Measurements from ENCODE around the gene SMU1.
A peak's percentile ranks its signal among the peaks of the same experiment; 100 is the strongest.

Gene SMU1

GRCh38 chr9:33076046-33077004, at the start of gene SMU1:
Gene SMU1 (minus strand): TSS chr9:33076674. CDS start chr9:33076608, 66 bp downstream.
- CTCF ChIA-PET: no interaction called here
- no peak for TF ChIP-seq NFRKB (IDR thresholded peaks at IDR 0.05)
- TF ChIP-seq PKNOX1 (IDR thresholded peaks at IDR 0.05): peak; percentile 88
- TF ChIP-seq CTBP1 (IDR thresholded peaks at IDR 0.05; ENCODE audit: borderline replicate concordance): no peak
- TF ChIP-seq L3MBTL2 (conservative IDR thresholded peaks at IDR 0.05): peak; percentile 58
- peak; percentile 96 for DNase-seq (ENCODE audit: extremely low spot score)
- POLR2A ChIA-PET: interaction anchor here (0.8 to 1.8 kb wide), 4 partner anchors 9 to 75 kb away, joined by 3 to 11 read pairs (median 6); partner anchors contain the start of gene DNAJA1

DNA sequence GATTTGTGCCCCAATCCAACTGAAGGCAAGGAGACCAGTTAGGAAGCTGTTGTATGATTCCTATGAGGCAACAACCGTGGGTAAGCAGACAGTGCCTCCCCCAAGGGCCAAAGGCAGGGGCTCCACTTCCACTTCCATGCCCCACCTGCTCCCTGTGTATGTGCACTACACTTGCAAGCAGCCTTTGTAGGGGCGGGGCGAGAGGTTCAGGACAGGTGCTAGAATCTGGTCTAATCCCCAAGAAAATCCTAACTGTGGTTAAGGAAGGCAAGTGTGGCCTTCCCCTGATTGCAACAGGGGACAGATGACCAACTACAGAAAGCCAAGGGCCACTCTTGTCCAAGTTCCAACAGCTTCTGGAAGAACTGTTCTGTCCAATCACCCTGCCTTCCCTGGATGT, 49.0 kb upstream of the SMU1 start:
- ChIA-PET POLR2A (no interaction called here), CTCF (no interaction called here)
- DNase-seq (ENCODE audit: extremely low spot score): no peak
- TF ChIP-seq CTBP1 (IDR thresholded peaks at IDR 0.05; ENCODE audit: borderline replicate concordance) (no peak), ZNF384 (IDR thresholded peaks at IDR 0.05) (no peak), FOXK2 (IDR thresholded peaks at IDR 0.05) (no peak), ARNT (IDR thresholded peaks at IDR 0.05) (no peak), BHLHE40 (IDR thresholded peaks at IDR 0.05; ENCODE audit: borderline replicate concordance) (no peak), LEF1 (IDR thresholded peaks at IDR 0.05; ENCODE audit: borderline replicate concordance) (no peak), HDGF (IDR thresholded peaks at IDR 0.05; ENCODE audit: borderline replicate concordance) (no peak), PKNOX1 (IDR thresholded peaks at IDR 0.05) (no peak), SP1 (IDR thresholded peaks at IDR 0.05) (no peak), FOXA1 (IDR thresholded peaks at IDR 0.05) (no peak), NFRKB (IDR thresholded peaks at IDR 0.05) (no peak)

GRCh38 chr9:33124751-33125381, 48.4 kb upstream of the SMU1 start:
- ChIA-PET CTCF (no interaction called here), POLR2A (no interaction called here)
- no peak for TF ChIP-seq TARDBP (IDR thresholded peaks at IDR 0.05)
- DNase-seq (ENCODE audit: extremely low spot score): no peak

- DNase-seq (ENCODE audit: extremely low spot score): no peak
- CTCF ChIA-PET: no interaction called here
- POLR2A ChIA-PET: no interaction called here
- TF ChIP-seq NFRKB (IDR thresholded peaks at IDR 0.05): no peak
- TF ChIP-seq CTBP1 (IDR thresholded peaks at IDR 0.05; ENCODE audit: borderline replicate concordance): no peak
- TF ChIP-seq HDGF (IDR thresholded peaks at IDR 0.05; ENCODE audit: borderline replicate concordance): no peak
- TF ChIP-seq ZNF384 (IDR thresholded peaks at IDR 0.05): no peak
- no peak for TF ChIP-seq ELF4 (IDR thresholded peaks at IDR 0.05)
- TF ChIP-seq L3MBTL2 (conservative IDR thresholded peaks at IDR 0.05): no peak
- TF ChIP-seq FOXA1 (IDR thresholded peaks at IDR 0.05): no peak
- no peak for TF ChIP-seq BHLHE40 (IDR thresholded peaks at IDR 0.05; ENCODE audit: borderline replicate concordance)
- no peak for TF ChIP-seq LEF1 (IDR thresholded peaks at IDR 0.05; ENCODE audit: borderline replicate concordance)
- no peak for TF ChIP-seq PKNOX1 (IDR thresholded peaks at IDR 0.05)
- no peak for TF ChIP-seq SP1 (IDR thresholded peaks at IDR 0.05)
- TF ChIP-seq ARNT (IDR thresholded peaks at IDR 0.05): no peak
- TF ChIP-seq SUZ12 (IDR thresholded peaks at IDR 0.05): no peak
- no peak for TF ChIP-seq FOXK2 (IDR thresholded peaks at IDR 0.05)
- TF ChIP-seq FOXM1 (IDR thresholded peaks at IDR 0.05; ENCODE audit: borderline replicate concordance): no peak
- no peak for TF ChIP-seq TARDBP (IDR thresholded peaks at IDR 0.05)
Observed at GRCh38 chr9:33124046-33124445, 47.6 kb upstream of the SMU1 start.

- CTCF ChIA-PET: no interaction called here
- POLR2A ChIA-PET: no interaction called here
- no peak for TF ChIP-seq FOXM1 (IDR thresholded peaks at IDR 0.05; ENCODE audit: borderline replicate concordance)
- TF ChIP-seq FOXA1 (IDR thresholded peaks at IDR 0.05): no peak
- TF ChIP-seq FOXK2 (IDR thresholded peaks at IDR 0.05): no peak
- no peak for TF ChIP-seq NFRKB (IDR thresholded peaks at IDR 0.05)
- no peak for TF ChIP-seq ZNF384 (IDR thresholded peaks at IDR 0.05)
- no peak for TF ChIP-seq HDGF (IDR thresholded peaks at IDR 0.05; ENCODE audit: borderline replicate concordance)
- DNase-seq (ENCODE audit: extremely low spot score): no peak
Observed at GRCh38 chr9:33123407-33124031, 47.0 kb upstream of the SMU1 start.

DNA sequence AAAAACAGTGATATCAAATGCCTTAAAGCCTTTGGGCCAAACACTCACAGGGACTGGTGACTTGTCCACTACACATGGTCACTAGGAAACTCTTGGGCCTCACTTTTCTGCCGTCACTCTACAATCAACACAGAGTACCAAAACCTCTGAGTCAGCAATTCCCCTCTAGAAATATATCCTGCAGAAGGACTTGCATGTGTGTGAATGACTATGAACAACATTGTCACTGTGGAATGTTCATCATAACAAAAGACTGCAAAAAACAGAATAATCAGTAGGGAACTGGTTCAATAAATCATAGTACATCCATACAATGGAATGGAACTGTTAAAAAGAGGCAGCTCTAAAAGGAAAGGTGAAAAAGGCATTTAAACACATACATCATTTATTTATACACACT, 44.1 kb upstream of the SMU1 start:
- TF ChIP-seq LEF1 (IDR thresholded peaks at IDR 0.05; ENCODE audit: borderline replicate concordance) (no peak), ARNT (IDR thresholded peaks at IDR 0.05) (no peak), L3MBTL2 (conservative IDR thresholded peaks at IDR 0.05) (no peak), FOXM1 (IDR thresholded peaks at IDR 0.05; ENCODE audit: borderline replicate concordance) (no peak)
- ChIA-PET POLR2A (no interaction called here), CTCF (no interaction called here)
- DNase-seq (ENCODE audit: extremely low spot score): no peak

Measured in HEK293T (cell line).